ENCODE results near the gene PTPRD.
"Not testable (repeated sequence)": the region's sequence is repeated elsewhere in the genome, so short reads cannot be mapped to it uniquely, and the experiment has no call there.

PTPRD gene

GRCh38 chr9:9483175-9483574 is 1129.6 kb downstream of the PTPRD start:
- Histone ChIP-seq H3K4me3 (ENCODE audit: low read depth, low read length) (no peak overlapping the region), H3K23ac (ENCODE audit: low read length) (no peak overlapping the region), H3K27ac (ENCODE audit: low read depth, low read length) (no peak overlapping the region), H3K79me1 (ENCODE audit: low read length) (no peaks in the 10 kb centered on the region), H2BK120ac (ENCODE audit: insufficient read depth, low read length, poor library complexity) (no peak overlapping the region), H2BK5ac (ENCODE audit: low read depth, low read length, poor library complexity) (no peak overlapping the region), H2BK12ac (ENCODE audit: low read length) (no peak overlapping the region), H3K4me2 (ENCODE audit: low read length) (no peak overlapping the region), H3K14ac (ENCODE audit: low read length) (no peak overlapping the region), H4K8ac (ENCODE audit: low read depth, low read length) (no peak overlapping the region), H3K79me2 (ENCODE audit: control insufficient read depth, insufficient read depth, low read length, poor library complexity) (no peaks in the 10 kb centered on the region), H2AFZ (ENCODE audit: insufficient read depth, low read length, poor library complexity) (no peak overlapping the region), H3K4ac (ENCODE audit: low read depth, low read length) (no peak overlapping the region), H3K9ac (ENCODE audit: low read length) (no peak overlapping the region), H2AK5ac (ENCODE audit: low read length) (no peak overlapping the region), H3K36me3 (ENCODE audit: control insufficient read depth in 1 of 2, insufficient read depth in 2 of 2, low read length in 2 of 2) (no peaks in the 10 kb centered on the region), H3K4me1 (ENCODE audit: control insufficient read depth in 1 of 2, insufficient read depth in 2 of 2, low read length in 2 of 2) (no peaks in the 10 kb centered on the region), H3K18ac (ENCODE audit: low read length) (no peak overlapping the region), H3K27me3 (ENCODE audit: insufficient read depth, low read length) (no peaks in the 10 kb centered on the region), H4K12ac (ENCODE audit: low read depth, low read length) (no peak overlapping the region), H4K91ac (ENCODE audit: low read depth, low read length) (no peak overlapping the region), H3K9me3 (ENCODE audit: insufficient read depth, low read depth, low read length) (no peaks in the 10 kb centered on the region)
- no peak for DNase-seq
- no CpG with 5 or more reads among the region's 3 CpGs for WGBS (ENCODE audit: extremely low coverage, insufficient coverage, insufficient read length)

- H3K9ac ChIP-seq (ENCODE audit: low read length): no peak overlapping the region
- H3K14ac ChIP-seq (ENCODE audit: low read length): no peak overlapping the region
- no peak overlapping the region for H3K4me3 ChIP-seq (ENCODE audit: low read depth, low read length)
- H3K4me2 ChIP-seq (ENCODE audit: low read length): no peak overlapping the region
- no peak overlapping the region for H4K8ac ChIP-seq (ENCODE audit: low read depth, low read length)
- H3K4me1 ChIP-seq (ENCODE audit: control insufficient read depth in 1 of 2, insufficient read depth in 2 of 2, low read length in 2 of 2): no peaks in the 10 kb centered on the region
- no peaks in the 10 kb centered on the region for H3K27me3 ChIP-seq (ENCODE audit: insufficient read depth, low read length)
- no peak overlapping the region for H4K12ac ChIP-seq (ENCODE audit: low read depth, low read length)
- H3K18ac ChIP-seq (ENCODE audit: low read length): no peak overlapping the region
- no peak overlapping the region for H2AFZ ChIP-seq (ENCODE audit: insufficient read depth, low read length, poor library complexity)
- H4K91ac ChIP-seq (ENCODE audit: low read depth, low read length): no peak overlapping the region
- H3K27ac ChIP-seq (ENCODE audit: low read depth, low read length): no peak overlapping the region
- no peaks in the 10 kb centered on the region for H3K79me2 ChIP-seq (ENCODE audit: control insufficient read depth, insufficient read depth, low read length, poor library complexity)
- H2AK5ac ChIP-seq (ENCODE audit: low read length): no peak overlapping the region
- H3K36me3 ChIP-seq (ENCODE audit: control insufficient read depth in 1 of 2, insufficient read depth in 2 of 2, low read length in 2 of 2): no peaks in the 10 kb centered on the region
- H3K79me1 ChIP-seq (ENCODE audit: low read length): no peaks in the 10 kb centered on the region
- no CpG with 5 or more reads among the region's 3 CpGs for WGBS (ENCODE audit: extremely low coverage, insufficient coverage, insufficient read length)
- no peak overlapping the region for H2BK120ac ChIP-seq (ENCODE audit: insufficient read depth, low read length, poor library complexity)
- no peaks in the 10 kb centered on the region for H3K9me3 ChIP-seq (ENCODE audit: insufficient read depth, low read depth, low read length)
- H3K4ac ChIP-seq (ENCODE audit: low read depth, low read length): no peak overlapping the region
- no peak for DNase-seq
- no peak overlapping the region for H2BK12ac ChIP-seq (ENCODE audit: low read length)
- no peak overlapping the region for H3K23ac ChIP-seq (ENCODE audit: low read length)
- no peak overlapping the region for H2BK5ac ChIP-seq (ENCODE audit: low read depth, low read length, poor library complexity)
Observed at GRCh38 chr9:9478741-9479140, 1134.1 kb downstream of the PTPRD start.

DNA sequence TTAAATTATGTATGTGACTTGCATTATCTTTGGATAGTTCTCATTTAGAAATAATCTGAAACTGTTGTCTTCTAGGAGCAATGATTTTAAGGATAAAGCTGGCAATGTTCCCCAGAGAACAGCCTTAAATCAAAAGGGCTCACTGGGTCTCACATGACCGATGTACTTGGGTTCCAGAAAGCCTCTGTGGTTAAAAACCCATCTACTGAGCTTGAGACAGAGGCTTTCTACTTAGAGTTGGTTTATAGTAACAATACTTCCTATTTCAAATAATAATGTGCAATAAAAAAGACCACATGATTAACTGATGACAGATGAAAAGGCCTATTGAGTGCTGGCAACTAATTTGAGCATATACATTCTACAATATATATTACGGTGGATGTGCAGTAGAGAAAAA is 1143.5 kb downstream of the PTPRD start:
- Histone ChIP-seq H3K4me1 (ENCODE audit: control insufficient read depth in 1 of 2, insufficient read depth in 2 of 2, low read length in 2 of 2) (no peaks in the 10 kb centered on the region), H4K8ac (ENCODE audit: low read depth, low read length) (no peak overlapping the region), H3K18ac (ENCODE audit: low read length) (no peak overlapping the region), H3K4me2 (ENCODE audit: low read length) (no peak overlapping the region), H2BK120ac (ENCODE audit: insufficient read depth, low read length, poor library complexity) (no peak overlapping the region), H3K9me3 (ENCODE audit: insufficient read depth, low read depth, low read length) (no peaks in the 10 kb centered on the region), H3K4ac (ENCODE audit: low read depth, low read length) (no peak overlapping the region), H2AFZ (ENCODE audit: insufficient read depth, low read length, poor library complexity) (no peak overlapping the region), H3K27ac (ENCODE audit: low read depth, low read length) (no peak overlapping the region), H3K79me1 (ENCODE audit: low read length) (no peaks in the 10 kb centered on the region), H4K91ac (ENCODE audit: low read depth, low read length) (no peak overlapping the region), H3K14ac (ENCODE audit: low read length) (no peak overlapping the region), H2AK5ac (ENCODE audit: low read length) (no peak overlapping the region), H3K9ac (ENCODE audit: low read length) (no peak overlapping the region), H3K23ac (ENCODE audit: low read length) (no peak overlapping the region), H3K27me3 (ENCODE audit: insufficient read depth, low read length) (no peaks in the 10 kb centered on the region), H3K36me3 (ENCODE audit: control insufficient read depth in 1 of 2, insufficient read depth in 2 of 2, low read length in 2 of 2) (no peaks in the 10 kb centered on the region), H3K79me2 (ENCODE audit: control insufficient read depth, insufficient read depth, low read length, poor library complexity) (no peaks in the 10 kb centered on the region), H2BK5ac (ENCODE audit: low read depth, low read length, poor library complexity) (no peak overlapping the region), H3K4me3 (ENCODE audit: low read depth, low read length) (no peak overlapping the region), H2BK12ac (ENCODE audit: low read length) (no peak overlapping the region), H4K12ac (ENCODE audit: low read depth, low read length) (no peak overlapping the region)
- no CpG with 5 or more reads among the region's 2 CpGs for WGBS (ENCODE audit: extremely low coverage, insufficient coverage, insufficient read length)
- no peak for DNase-seq

DNA sequence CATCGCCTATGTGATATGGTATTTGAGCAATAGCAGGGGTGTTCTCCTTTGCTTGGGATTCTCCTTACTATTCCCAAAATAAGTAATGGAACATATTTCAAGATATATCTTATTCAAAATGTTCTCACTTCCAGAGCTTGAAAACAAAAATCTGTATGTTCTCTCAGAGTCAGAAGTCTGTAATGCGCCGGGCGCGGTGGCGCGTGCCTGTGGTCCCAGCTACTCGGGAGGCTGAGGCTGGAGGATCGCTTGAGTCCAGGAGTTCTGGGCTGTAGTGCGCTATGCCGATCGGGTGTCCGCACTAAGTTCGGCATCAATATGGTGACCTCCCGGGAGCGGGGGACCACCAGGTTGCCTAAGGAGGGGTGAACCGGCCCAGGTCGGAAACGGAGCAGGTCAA is 1170.9 kb downstream of the PTPRD start:
- not testable (repeated sequence) for H3K4me2 ChIP-seq (ENCODE audit: low read length); H2BK12ac ChIP-seq (ENCODE audit: low read length); H4K8ac ChIP-seq (ENCODE audit: low read depth, low read length); H3K27me3 ChIP-seq (ENCODE audit: insufficient read depth, low read length); H3K79me1 ChIP-seq (ENCODE audit: low read length); H4K91ac ChIP-seq (ENCODE audit: low read depth, low read length); H3K79me2 ChIP-seq (ENCODE audit: control insufficient read depth, insufficient read depth, low read length, poor library complexity); H2AK5ac ChIP-seq (ENCODE audit: low read length); H3K4me1 ChIP-seq (ENCODE audit: control insufficient read depth in 1 of 2, insufficient read depth in 2 of 2, low read length in 2 of 2); H3K9ac ChIP-seq (ENCODE audit: low read length); H3K9me3 ChIP-seq (ENCODE audit: insufficient read depth, low read depth, low read length); H4K12ac ChIP-seq (ENCODE audit: low read depth, low read length); H3K27ac ChIP-seq (ENCODE audit: low read depth, low read length); DNase-seq; H3K18ac ChIP-seq (ENCODE audit: low read length); H3K4me3 ChIP-seq (ENCODE audit: low read depth, low read length); H2BK120ac ChIP-seq (ENCODE audit: insufficient read depth, low read length, poor library complexity); H3K4ac ChIP-seq (ENCODE audit: low read depth, low read length); H3K36me3 ChIP-seq (ENCODE audit: control insufficient read depth in 1 of 2, insufficient read depth in 2 of 2, low read length in 2 of 2); H2BK5ac ChIP-seq (ENCODE audit: low read depth, low read length, poor library complexity); H2AFZ ChIP-seq (ENCODE audit: insufficient read depth, low read length, poor library complexity); H3K14ac ChIP-seq (ENCODE audit: low read length); H3K23ac ChIP-seq (ENCODE audit: low read length)
- WGBS (ENCODE audit: extremely low coverage, insufficient coverage, insufficient read length): no CpG with 5 or more reads among the region's 19 CpGs
